GM18520 (cell line): ENCODE data around the gene REEP2.
A peak's percentile ranks its signal among the peaks of the same experiment; 100 is the strongest.
"Not testable (repeated sequence)": the region's sequence is repeated elsewhere in the genome, so short reads cannot be mapped to it uniquely, and the experiment has no call there.

Experiments
- ATAC-seq: cut with Tn5 transposase; IDR thresholded peaks from one replicate; pipeline ENCODE4 v1.9.1; 2021; ENCODE audit not compliant: unreplicated experiment

REEP2 gene, protein sequence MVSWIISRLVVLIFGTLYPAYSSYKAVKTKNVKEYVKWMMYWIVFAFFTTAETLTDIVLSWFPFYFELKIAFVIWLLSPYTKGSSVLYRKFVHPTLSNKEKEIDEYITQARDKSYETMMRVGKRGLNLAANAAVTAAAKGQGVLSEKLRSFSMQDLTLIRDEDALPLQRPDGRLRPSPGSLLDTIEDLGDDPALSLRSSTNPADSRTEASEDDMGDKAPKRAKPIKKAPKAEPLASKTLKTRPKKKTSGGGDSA

DNA sequence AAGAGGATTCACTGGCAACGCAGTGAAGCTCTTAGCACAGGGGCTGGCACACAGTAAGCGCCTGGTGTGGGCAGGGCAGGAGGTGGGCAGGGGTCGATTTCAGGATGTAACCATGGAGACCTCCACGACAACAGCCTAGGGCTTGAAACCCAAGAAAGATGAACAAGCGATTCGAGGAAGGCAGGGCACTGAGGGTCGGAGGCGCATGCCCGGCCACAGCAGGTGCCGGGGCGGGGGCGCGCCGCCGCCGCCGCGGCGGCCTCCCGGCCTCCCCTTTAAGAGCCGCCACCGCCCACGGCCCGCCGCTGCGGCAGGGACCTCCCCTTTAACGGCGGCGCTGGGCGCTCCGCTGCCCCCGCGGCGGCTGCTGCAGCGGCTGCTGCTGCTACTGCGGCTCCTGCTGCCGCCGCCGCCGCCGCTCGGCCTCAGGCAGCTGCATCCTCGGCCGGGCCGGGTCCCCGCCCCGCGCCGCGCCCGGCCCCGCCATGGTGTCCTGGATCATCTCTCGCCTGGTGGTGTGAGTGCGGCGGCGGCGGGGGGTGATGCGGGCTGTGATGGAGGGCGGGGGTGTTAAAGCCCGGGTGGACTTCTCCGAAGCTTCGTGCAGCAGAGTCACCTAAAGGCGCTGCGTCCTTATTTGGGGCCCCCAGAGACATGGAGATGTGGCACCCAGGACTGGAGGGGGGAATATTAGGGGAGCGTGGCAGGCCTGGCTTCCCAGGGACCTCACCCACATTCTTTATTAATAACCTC is at the start of gene REEP2:
REEP2 (plus strand) TSS at position 334 of the 753 bp plus-strand sequence; CDS start at position 486, 152 bp downstream.
- ATAC-seq = no peak

GRCh38 chr5:138389332-138389731 is 49.5 kb upstream of the REEP2 start:
- ATAC-seq = no peak

DNA sequence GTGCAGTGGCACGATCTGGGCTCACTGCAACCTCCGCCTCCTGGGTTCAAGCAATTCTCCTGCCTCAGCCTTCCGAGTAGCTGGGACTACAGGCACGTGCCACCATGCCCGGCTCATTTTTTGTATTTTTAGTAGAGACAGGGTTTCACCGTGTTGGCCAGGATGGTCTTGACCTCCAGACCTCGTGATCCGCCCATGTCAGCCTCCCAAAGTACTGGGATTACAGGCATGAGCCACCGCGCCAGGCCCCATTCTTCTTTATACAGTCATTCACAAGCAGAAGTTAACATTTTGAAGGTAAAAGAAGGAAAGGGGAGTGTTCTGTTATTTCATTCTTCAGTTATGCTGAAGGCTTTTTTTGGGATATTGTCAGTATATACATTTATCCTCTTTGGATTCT is 48.9 kb upstream of the REEP2 start:
- ATAC-seq = not testable (repeated sequence)

GRCh38 chr5:138391859-138392386 is 46.9 kb upstream of the REEP2 start:
- ATAC-seq = no peak

DNA sequence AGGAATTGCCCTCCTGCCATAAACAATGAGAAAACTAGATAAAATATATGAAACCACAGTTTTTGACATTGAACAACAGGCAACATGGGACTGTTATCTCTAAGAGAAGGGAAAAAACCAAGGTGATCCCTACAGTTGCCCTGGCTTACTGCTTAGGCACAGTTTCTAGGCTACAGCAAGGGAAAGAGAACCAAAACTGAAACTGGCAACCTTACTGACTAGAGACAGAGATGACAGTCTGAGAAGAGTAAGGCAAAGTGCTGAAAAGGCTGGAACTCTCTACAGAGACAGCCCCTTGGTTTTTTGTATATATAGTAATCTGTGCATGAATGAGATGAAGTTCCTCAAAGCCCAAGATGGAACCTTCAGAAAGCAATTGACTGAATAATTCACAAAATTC is 36.2 kb upstream of the REEP2 start:
- ATAC-seq = peak; percentile 93

DNA sequence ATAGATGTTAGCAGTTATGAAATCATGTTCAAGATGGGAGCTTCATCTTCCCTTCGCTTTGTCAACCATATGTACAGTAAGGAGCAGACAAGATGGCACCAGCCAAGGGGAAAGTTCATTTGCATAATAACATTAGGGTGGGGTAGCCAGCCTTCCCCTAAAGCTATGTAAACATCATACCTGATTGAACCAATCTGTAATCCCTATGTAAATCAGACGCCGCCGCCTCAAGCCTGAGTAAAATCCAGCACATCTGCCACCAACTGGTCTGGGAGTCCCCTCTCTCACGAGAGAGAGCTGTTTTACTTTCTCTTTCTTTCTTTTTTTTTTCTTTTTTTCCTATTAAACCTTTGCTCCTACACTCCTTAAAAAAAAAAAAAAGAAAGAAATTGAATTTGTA is 30.8 kb upstream of the REEP2 start:
- ATAC-seq = peak; percentile 74

DNA sequence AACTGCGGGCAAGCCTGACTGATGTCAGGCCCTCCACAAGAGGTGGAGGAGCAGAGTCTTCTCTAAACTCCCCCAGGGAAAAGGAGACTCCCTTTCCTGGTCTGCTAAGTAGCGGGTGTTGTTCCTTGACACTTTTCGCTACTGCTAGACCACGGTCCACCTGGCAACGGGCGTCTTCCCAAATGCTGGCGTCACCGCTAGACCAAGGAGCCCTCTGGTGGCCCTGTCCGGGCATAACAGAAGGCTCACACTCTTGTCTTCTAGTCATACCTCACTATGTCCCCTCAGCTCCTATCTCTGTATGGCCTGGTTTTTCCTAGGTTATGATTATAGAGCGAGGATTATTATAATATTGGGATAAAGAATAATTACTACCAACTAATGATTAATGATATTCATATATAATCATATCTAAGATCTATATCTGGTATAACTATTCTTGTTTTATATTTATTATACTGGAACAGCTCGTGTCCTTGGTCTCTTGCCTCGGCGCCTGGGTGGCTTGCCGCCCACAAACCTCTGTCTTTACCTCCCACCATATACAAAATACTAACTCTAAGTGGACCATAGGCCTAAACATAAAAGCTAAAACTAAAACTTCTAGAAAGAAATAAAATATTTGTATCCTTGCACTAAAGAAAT is 27.7 kb upstream of the REEP2 start:
- ATAC-seq = not testable (repeated sequence)

- ATAC-seq = no peak
Measured at GRCh38 chr5:138418444-138418843, 20.4 kb upstream of the REEP2 start.

- no peak for ATAC-seq
Measured at GRCh38 chr5:138425079-138425478, 13.8 kb upstream of the REEP2 start.

DNA sequence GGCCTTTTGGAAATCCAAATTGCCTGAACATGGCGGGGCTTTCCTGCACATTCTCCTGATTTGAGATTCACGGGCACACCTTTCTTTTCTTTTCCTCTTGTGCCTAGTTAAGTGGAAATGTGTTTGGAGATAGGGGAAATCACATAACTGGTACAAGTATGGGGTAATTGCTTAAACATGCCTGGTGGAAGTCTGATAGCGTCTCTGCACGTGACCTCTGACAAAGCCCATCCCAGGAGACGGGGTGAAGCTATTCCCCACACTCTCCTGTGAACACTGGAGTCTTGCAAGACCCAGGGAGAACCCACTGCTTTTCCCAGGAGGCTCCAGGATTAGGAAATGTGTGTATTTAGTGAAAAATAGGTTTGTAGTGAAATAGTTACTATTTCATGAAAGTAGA is 2.9 kb upstream of the REEP2 start:
- no peak for ATAC-seq

DNA sequence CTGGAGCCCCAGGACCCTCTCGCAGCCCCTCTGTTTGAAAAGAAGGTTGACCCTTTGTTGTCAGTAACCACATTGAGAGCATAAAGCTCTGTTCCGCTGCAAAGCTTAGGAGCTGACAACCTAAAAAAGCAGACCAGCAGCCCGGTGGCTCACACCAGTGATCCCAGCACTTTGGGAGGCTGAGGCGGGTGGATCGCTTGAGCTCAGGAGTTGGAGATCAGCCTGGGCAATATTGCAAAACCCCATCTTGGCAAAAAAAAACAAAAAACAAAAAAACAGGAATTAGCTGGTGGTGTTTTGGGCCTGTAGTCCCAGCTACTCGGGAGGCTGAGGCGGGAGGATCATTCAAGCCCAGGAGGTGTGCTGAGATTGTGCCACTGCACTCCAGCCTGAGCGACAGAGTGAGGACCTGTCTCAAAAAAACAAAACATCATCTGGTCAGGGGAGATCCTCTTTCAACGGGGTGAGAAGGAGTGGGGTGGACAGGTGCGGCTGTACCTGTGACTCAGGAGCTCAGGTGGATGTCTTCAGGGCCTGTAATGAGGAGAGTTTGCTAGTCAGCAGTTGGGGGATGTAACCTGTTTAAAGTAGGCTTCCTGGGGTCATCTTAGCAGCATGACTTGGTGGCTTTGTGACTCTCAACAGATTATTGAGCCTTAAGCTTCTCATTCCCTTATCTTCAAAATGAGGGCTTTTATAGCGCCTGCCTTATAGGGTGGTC is 694 bp upstream of the REEP2 start:
- ATAC-seq = no peak

GRCh38 chr5:138439477-138440158 is 761 bp downstream of the REEP2 start:
- no peak for ATAC-seq

- no peak for ATAC-seq
Measured at GRCh38 chr5:138440159-138441073, 1.6 kb downstream of the REEP2 start.

DNA sequence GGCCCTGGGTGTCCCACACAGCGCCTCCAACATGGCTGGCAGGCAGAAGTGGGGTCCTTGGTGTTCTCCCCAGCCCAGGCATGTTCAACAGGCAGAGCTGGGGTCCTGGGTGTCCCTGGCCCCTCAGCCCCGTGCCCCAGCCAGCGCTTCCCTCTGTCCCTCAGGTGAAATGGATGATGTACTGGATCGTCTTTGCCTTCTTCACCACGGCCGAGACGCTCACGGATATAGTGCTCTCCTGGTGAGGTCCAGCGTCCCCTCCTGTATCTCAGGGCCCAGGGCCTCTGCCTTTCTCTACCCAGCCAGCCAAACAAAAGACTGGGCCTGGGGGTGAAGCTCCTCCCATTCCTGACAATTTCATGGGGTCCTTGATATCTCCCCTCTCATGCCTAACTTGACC is 2.4 kb downstream of the REEP2 start:
- ATAC-seq = no peak

DNA sequence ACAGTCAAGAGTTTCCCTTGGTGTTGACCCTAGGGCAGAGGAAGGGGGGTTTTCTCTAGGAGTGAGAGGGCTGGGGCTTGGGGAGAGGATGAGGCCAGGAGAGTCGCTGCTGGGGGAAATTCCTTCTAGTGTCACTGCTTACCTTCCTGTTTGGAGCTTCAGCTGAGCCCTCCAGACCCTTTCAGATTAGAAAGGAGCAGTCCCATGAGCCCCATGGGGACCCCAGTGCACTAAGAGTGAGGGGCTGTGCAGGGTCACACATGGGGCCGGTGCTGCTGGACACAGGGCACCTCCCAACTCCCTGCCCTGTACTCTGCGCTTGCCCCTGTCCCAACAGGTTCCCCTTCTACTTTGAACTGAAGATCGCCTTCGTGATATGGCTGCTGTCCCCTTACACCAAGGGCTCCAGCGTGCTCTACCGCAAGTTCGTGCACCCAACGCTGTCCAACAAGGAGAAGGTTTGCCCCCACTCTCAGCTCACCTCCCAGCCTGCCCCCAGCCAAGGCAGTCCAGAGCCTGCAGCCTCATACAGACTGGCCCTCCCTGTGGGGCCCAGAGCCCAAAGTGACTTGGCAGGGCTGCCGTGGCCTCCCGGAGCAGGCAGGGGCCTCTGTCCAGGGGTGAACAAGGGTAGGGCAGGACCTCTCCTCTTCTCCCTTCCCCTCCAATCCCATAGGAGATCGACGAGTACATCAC is 5.4 kb downstream of the REEP2 start:
- ATAC-seq = no peak

GRCh38 chr5:138444774-138445546 is 6.1 kb downstream of the REEP2 start:
- no peak for ATAC-seq

GRCh38 chr5:138445547-138446271 is 6.9 kb downstream of the REEP2 start:
- no peak for ATAC-seq

GRCh38 chr5:138448070-138448469 is 9.2 kb downstream of the REEP2 start:
- no peak for ATAC-seq
